Panc1 (cell line): Measurements from ENCODE around the gene SBF1. TPM values are rescaled to one million over a fixed set of nuclear protein-coding genes. Genes with fewer than 3 reads are reported as not detected.

Experiments
- ATAC-seq: fragments of 200-7000 bp; cut with Tn5 transposase; 2 replicates; pipeline ENCODE4 v1.9.1; 2020; ENCODE audit warnings: mild to moderate bottlenecking, moderate library complexity
- BruUV-seq: library from RNA; stranded (reverse); fragments of 400-500 nt; replicated peaks from 2 replicates; lab custom pipeline; 2021; lab: Mats Ljungman, UMichigan
- CTCF ChIA-PET: fragments of 300-600 bp; sonication (Branson Sonifier 250); formaldehyde crosslinking; loops from one replicate; lab custom pipeline; 2022; ENCODE audit warnings: antibody characterized with exemption; lab: Charles Lee
- POLR2A ChIA-PET: fragments of 300-600 bp; sonication (Branson Sonifier 250); formaldehyde crosslinking; loops from one replicate; lab custom pipeline; 2022; ENCODE audit warnings: antibody characterized with exemption; lab: Charles Lee
- DNase-seq: peaks from one replicate; pipeline ENCODE4 v3.0.0-alpha.2; 2010; ENCODE audit warnings: low read depth, low spot score
- H3K27ac ChIP-seq: 2 replicates; pipeline ENCODE4 v1.5.1; 2011; ENCODE audit warnings: mild to moderate bottlenecking, low read length, inconsistent platforms
- H3K27me3 ChIP-seq: fragments of 200-500 bp; sonication (Bioruptor generic); 2 replicates; pipeline ENCODE4 v1.6.0; 2014; ENCODE audit warnings: low read length, inconsistent platforms; ENCODE audit not compliant: control insufficient read depth, insufficient read depth
- H3K36me3 ChIP-seq: fragments of 200-500 bp; sonication (Bioruptor generic); 2 replicates; pipeline ENCODE4 v1.5.1; 2014; ENCODE audit warnings: inconsistent platforms, mild to moderate bottlenecking, low read length, moderate library complexity; ENCODE audit not compliant: control insufficient read depth, insufficient read depth
- H3K4me1 ChIP-seq: 2 replicates; pipeline ENCODE4 v1.5.1; 2011; ENCODE audit warnings: inconsistent platforms, mild to moderate bottlenecking, low read length, moderate library complexity; ENCODE audit not compliant: control insufficient read depth, insufficient read depth
- H3K4me3 ChIP-seq, 2 experiments: 2 replicates each; pipeline ENCODE4 v1.5.1; 2011 to 2012; ENCODE audit warnings: low read depth in 2 of 2, low read length in 2 of 2, mild to moderate bottlenecking in 2 of 2, inconsistent platforms in 1 of 2, moderate library complexity in 1 of 2
- H3K9me3 ChIP-seq: fragments of 200-500 bp; sonication (Bioruptor generic); 2 replicates; pipeline ENCODE4 v1.5.1; 2014; ENCODE audit warnings: low read depth, mild to moderate bottlenecking, inconsistent platforms, low read length, moderate library complexity; ENCODE audit not compliant: control insufficient read depth, insufficient read depth
- POLR2AphosphoS5 ChIP-seq: IDR thresholded peaks from 2 replicates; pipeline ENCODE4 v1.6.1; 2012; ENCODE audit warnings: mild to moderate bottlenecking, low read depth, low read length, moderate library complexity
- SIN3A ChIP-seq: IDR thresholded peaks from 2 replicates; pipeline ENCODE4 v1.6.1; 2012; ENCODE audit warnings: low read depth, mild to moderate bottlenecking, low read length, moderate library complexity, borderline replicate concordance; ENCODE audit not compliant: insufficient read depth
- TCF7L2 ChIP-seq: IDR thresholded peaks from 2 replicates; pipeline ENCODE4 v1.6.1; 2011; ENCODE audit warnings: mild to moderate bottlenecking, low read depth, low read length, inconsistent platforms
- in situ Hi-C: cut with HindIII; loops from 2 replicates; pipeline ENCODE4 v1.10.0; 2016; ENCODE audit warnings: low sequenced_read_pairs, low pct_unique_long_range_greater_than_20kb
- intact Hi-C: fragments of 100-400 bp; cut with micrococcal nuclease; formaldehyde crosslinking; loops from one replicate; pipeline ENCODE4 v1.10.0; 2022; ENCODE audit not compliant: unreplicated experiment
- total RNA-seq: library from RNA; stranded (reverse); gene quantifications from one replicate; pipeline ENCODE4 v1.2.1, GENCODE V29; 2021; ENCODE audit not compliant: unreplicated experiment
- TF ChIP-seq, protein P1 (sequence below): fragments of 450-650 bp; IDR thresholded peaks from 2 replicates; pipeline ENCODE4 v1.5.1; 2017; ENCODE audit warnings: mild to moderate bottlenecking
- TF ChIP-seq, protein P2 (sequence below), 2 experiments: IDR thresholded peaks; 2 replicates each; pipeline ENCODE4 v1.6.1; 2011 to 2012; ENCODE audit warnings: low read depth in 2 of 2, control low read depth in 1 of 2, low read length in 1 of 2, mild to moderate bottlenecking in 1 of 2, moderate library complexity in 1 of 2; ENCODE audit not compliant: insufficient read depth in 1 of 2

Gene SBF1
- total RNA-seq, 1 experiment from 2014 or later: 59.2 TPM

DNA sequence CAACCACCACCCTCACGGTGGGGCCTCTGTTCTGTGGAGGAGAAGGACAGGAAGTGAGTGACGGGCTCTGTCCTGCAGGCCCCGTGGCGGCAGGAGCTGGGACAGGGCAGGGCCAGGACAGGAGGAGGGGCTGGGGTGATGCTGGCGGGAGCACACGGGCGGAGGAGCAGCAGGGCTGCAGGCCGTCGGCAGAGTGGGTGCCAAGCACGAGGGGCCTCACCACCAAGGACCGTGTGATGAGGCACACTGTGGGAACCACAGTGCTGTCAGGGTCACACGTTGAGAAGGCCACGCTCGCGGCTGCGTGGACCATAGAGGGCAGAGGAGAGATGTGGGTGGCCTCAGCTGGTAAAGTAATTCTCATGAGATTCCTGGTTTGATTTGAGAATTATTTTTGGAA lies 42.1 kb upstream of the SBF1 start:
- no peak overlapping the region for H3K27ac ChIP-seq
- H3K9me3 ChIP-seq: no peaks in the 10 kb centered on the region
- no peak for ATAC-seq
- DNase-seq: no peak
- H3K4me3 ChIP-seq: no peak overlapping the region
- BruUV-seq: no TSS peak
- CTCF ChIA-PET: no interaction called here
- H3K36me3 ChIP-seq: no peaks in the 10 kb centered on the region
- H3K4me1 ChIP-seq: no peaks in the 10 kb centered on the region
- no peaks in the 10 kb centered on the region for H3K27me3 ChIP-seq
- in situ Hi-C loops (no loop called here), intact Hi-C loops (no loop called here)
- TF ChIP-seq, protein P1, sequence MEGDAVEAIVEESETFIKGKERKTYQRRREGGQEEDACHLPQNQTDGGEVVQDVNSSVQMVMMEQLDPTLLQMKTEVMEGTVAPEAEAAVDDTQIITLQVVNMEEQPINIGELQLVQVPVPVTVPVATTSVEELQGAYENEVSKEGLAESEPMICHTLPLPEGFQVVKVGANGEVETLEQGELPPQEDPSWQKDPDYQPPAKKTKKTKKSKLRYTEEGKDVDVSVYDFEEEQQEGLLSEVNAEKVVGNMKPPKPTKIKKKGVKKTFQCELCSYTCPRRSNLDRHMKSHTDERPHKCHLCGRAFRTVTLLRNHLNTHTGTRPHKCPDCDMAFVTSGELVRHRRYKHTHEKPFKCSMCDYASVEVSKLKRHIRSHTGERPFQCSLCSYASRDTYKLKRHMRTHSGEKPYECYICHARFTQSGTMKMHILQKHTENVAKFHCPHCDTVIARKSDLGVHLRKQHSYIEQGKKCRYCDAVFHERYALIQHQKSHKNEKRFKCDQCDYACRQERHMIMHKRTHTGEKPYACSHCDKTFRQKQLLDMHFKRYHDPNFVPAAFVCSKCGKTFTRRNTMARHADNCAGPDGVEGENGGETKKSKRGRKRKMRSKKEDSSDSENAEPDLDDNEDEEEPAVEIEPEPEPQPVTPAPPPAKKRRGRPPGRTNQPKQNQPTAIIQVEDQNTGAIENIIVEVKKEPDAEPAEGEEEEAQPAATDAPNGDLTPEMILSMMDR: no peak
- TF ChIP-seq TCF7L2: no peak
- POLR2A ChIA-PET: no interaction called here

DNA sequence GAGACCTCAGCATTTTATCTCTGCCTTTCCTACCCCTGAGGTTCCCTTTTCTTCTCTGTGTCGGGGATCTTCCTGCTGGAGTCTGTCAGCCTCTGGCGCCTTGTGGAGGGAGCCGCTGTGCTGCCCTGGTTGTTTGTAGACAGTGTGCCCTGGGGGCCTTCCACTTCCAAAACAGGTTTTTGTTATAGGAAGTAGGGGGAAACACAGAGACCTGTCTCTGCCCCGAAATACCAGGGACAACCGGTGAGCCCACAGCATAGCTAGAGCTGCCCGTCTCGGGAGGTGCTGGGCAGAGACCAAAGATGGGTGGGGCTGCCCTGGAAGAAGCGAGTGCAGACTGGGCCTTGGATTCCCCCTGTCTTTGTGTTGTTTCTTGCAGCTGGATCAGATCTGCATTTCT lies 41.2 kb upstream of the SBF1 start:
- Histone ChIP-seq H3K27ac (no peak overlapping the region), H3K36me3 (no peaks in the 10 kb centered on the region), H3K9me3 (no peaks in the 10 kb centered on the region), H3K4me3 (no peak overlapping the region), H3K27me3 (no peaks in the 10 kb centered on the region), H3K4me1 (no peaks in the 10 kb centered on the region)
- no peak for DNase-seq
- CTCF ChIA-PET: no interaction called here
- POLR2A ChIA-PET: no interaction called here
- TF ChIP-seq, protein P1: no peak
- TF ChIP-seq, protein P2, sequence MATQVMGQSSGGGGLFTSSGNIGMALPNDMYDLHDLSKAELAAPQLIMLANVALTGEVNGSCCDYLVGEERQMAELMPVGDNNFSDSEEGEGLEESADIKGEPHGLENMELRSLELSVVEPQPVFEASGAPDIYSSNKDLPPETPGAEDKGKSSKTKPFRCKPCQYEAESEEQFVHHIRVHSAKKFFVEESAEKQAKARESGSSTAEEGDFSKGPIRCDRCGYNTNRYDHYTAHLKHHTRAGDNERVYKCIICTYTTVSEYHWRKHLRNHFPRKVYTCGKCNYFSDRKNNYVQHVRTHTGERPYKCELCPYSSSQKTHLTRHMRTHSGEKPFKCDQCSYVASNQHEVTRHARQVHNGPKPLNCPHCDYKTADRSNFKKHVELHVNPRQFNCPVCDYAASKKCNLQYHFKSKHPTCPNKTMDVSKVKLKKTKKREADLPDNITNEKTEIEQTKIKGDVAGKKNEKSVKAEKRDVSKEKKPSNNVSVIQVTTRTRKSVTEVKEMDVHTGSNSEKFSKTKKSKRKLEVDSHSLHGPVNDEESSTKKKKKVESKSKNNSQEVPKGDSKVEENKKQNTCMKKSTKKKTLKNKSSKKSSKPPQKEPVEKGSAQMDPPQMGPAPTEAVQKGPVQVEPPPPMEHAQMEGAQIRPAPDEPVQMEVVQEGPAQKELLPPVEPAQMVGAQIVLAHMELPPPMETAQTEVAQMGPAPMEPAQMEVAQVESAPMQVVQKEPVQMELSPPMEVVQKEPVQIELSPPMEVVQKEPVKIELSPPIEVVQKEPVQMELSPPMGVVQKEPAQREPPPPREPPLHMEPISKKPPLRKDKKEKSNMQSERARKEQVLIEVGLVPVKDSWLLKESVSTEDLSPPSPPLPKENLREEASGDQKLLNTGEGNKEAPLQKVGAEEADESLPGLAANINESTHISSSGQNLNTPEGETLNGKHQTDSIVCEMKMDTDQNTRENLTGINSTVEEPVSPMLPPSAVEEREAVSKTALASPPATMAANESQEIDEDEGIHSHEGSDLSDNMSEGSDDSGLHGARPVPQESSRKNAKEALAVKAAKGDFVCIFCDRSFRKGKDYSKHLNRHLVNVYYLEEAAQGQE (IDR thresholded peaks at IDR 0.05; ENCODE audit: insufficient read depth in 1 of 2, low read depth in 2 of 2, low read length in 1 of 2): no peak
- TF ChIP-seq POLR2AphosphoS5 (no peak), SIN3A (no peak), TCF7L2 (no peak)
- in situ Hi-C loops: no loop called here
- intact Hi-C loops: no loop called here
- no peak for ATAC-seq
- no TSS peak for BruUV-seq

DNA sequence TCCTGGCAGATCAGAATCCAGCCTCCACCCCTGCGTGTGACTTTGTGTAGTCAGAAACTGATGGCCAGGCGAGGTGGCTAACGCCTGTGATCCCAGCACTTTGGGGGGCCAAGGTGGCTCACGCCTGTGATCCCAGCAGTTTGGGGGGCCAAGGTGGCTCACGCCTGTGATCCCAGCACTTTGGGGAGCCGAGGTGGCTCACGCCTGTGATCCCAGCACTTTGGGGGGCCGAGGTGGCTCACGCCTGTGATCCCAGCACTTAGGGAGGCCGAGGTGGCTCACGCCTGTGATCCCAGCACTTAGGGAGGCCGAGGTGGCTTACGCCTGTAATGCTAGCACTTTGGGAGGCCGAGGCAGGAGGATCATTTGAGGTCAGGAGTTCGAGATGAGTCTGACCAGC lies 38.3 kb upstream of the SBF1 start:
- DNase-seq (no peak), ATAC-seq (no peak)
- H3K9me3 ChIP-seq: no peaks in the 10 kb centered on the region
- no peak overlapping the region for H3K4me3 ChIP-seq
- no peaks in the 10 kb centered on the region; the same call in 1 of the 2 replicates for H3K36me3 ChIP-seq
- TF ChIP-seq, protein P2 (IDR thresholded peaks at IDR 0.05; ENCODE audit: insufficient read depth in 1 of 2, low read depth in 2 of 2, low read length in 1 of 2): no peak
- TF ChIP-seq, protein P1: no peak
- TF ChIP-seq TCF7L2 (no peak), SIN3A (no peak), POLR2AphosphoS5 (no peak)
- ChIA-PET POLR2A (no interaction called here), CTCF (no interaction called here)
- intact Hi-C loops (no loop called here), in situ Hi-C loops (no loop called here)
- BruUV-seq: no TSS peak
- no peak overlapping the region for H3K27ac ChIP-seq
- no peaks in the 10 kb centered on the region for H3K27me3 ChIP-seq
- peaks cover 5% of the 10 kb centered on the region for H3K4me1 ChIP-seq
